Activated CD8-positive, alpha-beta T cell treated with anti-CD3 and anti-CD28 coated beads for 36 hours (primary cell): ENCODE measurements around the gene KCND1. TPM values are rescaled to one million over a fixed set of nuclear protein-coding genes. Genes with fewer than 3 reads are reported as not detected.

Experiments used
- ATAC-seq: fragments of 200-7000 bp; cut with Tn5 transposase; one replicate; pipeline ENCODE4 v1.10.0; 2021; ENCODE audit warnings: mild to moderate bottlenecking, moderate library complexity
- CTCF ChIA-PET: fragments of 350-600 bp; sonication (Branson Sonifier 250); formaldehyde crosslinking; loops from one replicate; lab custom pipeline; 2021; ENCODE audit warnings: antibody characterized with exemption; lab: Charles Lee
- POLR2A ChIA-PET: fragments of 350-600 bp; sonication (Branson Sonifier 250); formaldehyde crosslinking; loops from one replicate; lab custom pipeline; 2021; ENCODE audit warnings: antibody characterized with exemption; lab: Charles Lee
- DNase-seq: peaks from one replicate; pipeline ENCODE4 v3.0.0-alpha.2; 2020
- H3K27ac Mint-ChIP-seq: one replicate; pipeline ENCODE4 v1.8.0; 2021; ENCODE audit warnings: mild to moderate bottlenecking, mixed read lengths
- H3K27me3 Mint-ChIP-seq: one replicate; pipeline ENCODE4 v1.8.0; 2021; ENCODE audit warnings: mixed read lengths
- H3K36me3 Mint-ChIP-seq: one replicate; pipeline ENCODE4 v1.8.0; 2021; ENCODE audit warnings: low read depth, mixed read lengths
- H3K4me1 Mint-ChIP-seq: one replicate; pipeline ENCODE4 v1.8.0; 2021; ENCODE audit warnings: low read depth, mixed read lengths
- H3K4me3 Mint-ChIP-seq: one replicate; pipeline ENCODE4 v1.8.0; 2021; ENCODE audit warnings: mild to moderate bottlenecking, moderate library complexity, mixed read lengths
- H3K9me3 Mint-ChIP-seq: one replicate; pipeline ENCODE4 v1.8.0; 2021; ENCODE audit warnings: mixed read lengths
- intact Hi-C: fragments of 100-400 bp; cut with micrococcal nuclease; formaldehyde crosslinking; loops from one replicate; pipeline ENCODE4 v1.10.0; 2022
- total RNA-seq, 2 experiments: library from RNA; stranded (reverse); gene quantifications; one replicate each; pipeline ENCODE4 v1.2.3, GENCODE V29; 2021
- TF ChIP-seq, protein P1 (sequence below): fragments of 200-600 bp; IDR thresholded peaks from one replicate; pipeline ENCODE4 v1.8.0; 2022; ENCODE audit warnings: antibody characterized with exemption, mild to moderate bottlenecking

Gene KCND1
- total RNA-seq, 2 experiments from 2014 or later: 2.5 to 2.6 TPM

DNA sequence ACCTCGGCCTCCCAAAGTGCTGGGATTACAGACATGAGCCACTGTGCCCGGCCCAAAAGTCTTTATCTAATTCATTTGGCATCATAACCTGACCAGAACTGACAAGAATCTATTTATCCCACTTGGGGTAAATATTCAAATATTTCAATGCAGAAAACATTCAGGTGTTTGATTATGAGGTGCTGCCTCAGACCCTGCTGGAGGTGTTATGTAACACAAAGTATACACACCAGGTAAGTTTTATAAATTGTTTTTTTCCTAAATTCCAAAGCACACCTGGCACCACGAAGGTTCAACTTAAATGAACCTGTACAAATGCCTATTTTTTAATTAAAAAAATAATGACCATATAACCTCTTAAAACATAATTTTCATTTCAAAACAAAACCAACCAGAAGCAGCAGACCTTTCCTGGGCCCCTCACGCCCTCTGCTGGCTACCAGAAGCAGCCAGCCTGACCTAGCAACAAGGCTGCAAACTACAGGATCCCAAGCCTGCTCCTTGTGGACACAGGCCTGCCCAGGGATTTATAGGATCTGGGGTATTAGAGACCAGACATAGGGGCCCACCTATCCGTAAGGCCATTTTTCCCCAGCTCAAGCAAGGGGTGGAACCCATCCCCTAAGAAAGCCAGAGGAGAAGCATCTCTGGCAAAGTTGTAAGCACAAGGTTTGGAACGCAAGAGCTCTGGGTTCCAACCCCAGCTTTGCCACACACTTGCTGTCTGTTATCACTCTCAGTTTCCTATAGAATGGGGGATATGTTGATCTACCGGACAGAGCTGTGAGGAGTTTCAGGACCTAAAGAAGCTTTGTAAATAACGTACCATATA is 25.9 kb downstream of the KCND1 start:
- intact Hi-C loops: no loop called here
- H3K9me3 Mint-ChIP-seq: no peaks in the 10 kb centered on the region
- peaks cover 31% of the 10 kb centered on the region for H3K36me3 Mint-ChIP-seq
- DNase-seq (peak; percentile 67), ATAC-seq (peak; percentile 27)
- peak overlapping the region; percentile 39 for H3K27ac Mint-ChIP-seq
- H3K4me3 Mint-ChIP-seq: no peak overlapping the region
- peaks cover 52% of the 10 kb centered on the region for H3K4me1 Mint-ChIP-seq
- CTCF ChIA-PET: interaction anchor here (0.6 to 1.8 kb wide), 13 partner anchors 9 to 474 kb away, joined by 3 to 18 read pairs (median 3); partner anchors contain the start of genes GRIPAP1, PQBP1 and TIMM17B
- no peaks in the 10 kb centered on the region for H3K27me3 Mint-ChIP-seq
- TF ChIP-seq, protein P1, sequence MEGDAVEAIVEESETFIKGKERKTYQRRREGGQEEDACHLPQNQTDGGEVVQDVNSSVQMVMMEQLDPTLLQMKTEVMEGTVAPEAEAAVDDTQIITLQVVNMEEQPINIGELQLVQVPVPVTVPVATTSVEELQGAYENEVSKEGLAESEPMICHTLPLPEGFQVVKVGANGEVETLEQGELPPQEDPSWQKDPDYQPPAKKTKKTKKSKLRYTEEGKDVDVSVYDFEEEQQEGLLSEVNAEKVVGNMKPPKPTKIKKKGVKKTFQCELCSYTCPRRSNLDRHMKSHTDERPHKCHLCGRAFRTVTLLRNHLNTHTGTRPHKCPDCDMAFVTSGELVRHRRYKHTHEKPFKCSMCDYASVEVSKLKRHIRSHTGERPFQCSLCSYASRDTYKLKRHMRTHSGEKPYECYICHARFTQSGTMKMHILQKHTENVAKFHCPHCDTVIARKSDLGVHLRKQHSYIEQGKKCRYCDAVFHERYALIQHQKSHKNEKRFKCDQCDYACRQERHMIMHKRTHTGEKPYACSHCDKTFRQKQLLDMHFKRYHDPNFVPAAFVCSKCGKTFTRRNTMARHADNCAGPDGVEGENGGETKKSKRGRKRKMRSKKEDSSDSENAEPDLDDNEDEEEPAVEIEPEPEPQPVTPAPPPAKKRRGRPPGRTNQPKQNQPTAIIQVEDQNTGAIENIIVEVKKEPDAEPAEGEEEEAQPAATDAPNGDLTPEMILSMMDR: peak; percentile 69
- POLR2A ChIA-PET: interaction anchor here (1.1 to 11.3 kb wide), 5 partner anchors 10 to 48 kb away, joined by 5 to 176 read pairs (median 8); partner anchors contain the start of genes OTUD5, PQBP1, SLC35A2 and TIMM17B

- no peak for ATAC-seq
- Mint-ChIP-seq H3K27me3 (no peaks in the 10 kb centered on the region), H3K4me1 (peaks cover 73% of the 10 kb centered on the region), H3K4me3 (peak overlapping the region; percentile 50), H3K27ac (peak overlapping the region; percentile 95), H3K9me3 (no peaks in the 10 kb centered on the region), H3K36me3 (peaks cover 38% of the 10 kb centered on the region)
- intact Hi-C loops: no loop called here
- ChIA-PET POLR2A (interaction anchor here (1.0 to 11.3 kb wide), 10 partner anchors 10 to 311 kb away, joined by 3 to 176 read pairs (median 7); partner anchors contain the start of genes OTUD5, PIM2, PQBP1 and SLC35A2), CTCF (interaction anchor here (0.9 to 1.8 kb wide), 3 partner anchors 10 to 141 kb away, joined by 3 to 5 read pairs (median 3); partner anchors contain the start of gene HDAC6)
- no peak for DNase-seq
- TF ChIP-seq, protein P1: no peak
Measured at GRCh38 chrX:48942895-48943294, 28.7 kb downstream of the KCND1 start.

GRCh38 chrX:48940404-48940955 is 31.2 kb downstream of the KCND1 start:
- TF ChIP-seq, protein P1: no peak
- ATAC-seq (no peak), DNase-seq (peak; percentile 47)
- CTCF ChIA-PET: interaction anchor here (0.8 to 1.1 kb wide), 2 partner anchors 49 to 103 kb away, joined by 3 to 4 read pairs; partner anchors contain the start of gene TFE3
- H3K4me1 Mint-ChIP-seq: peaks cover 79% of the 10 kb centered on the region
- peak overlapping the region; percentile 95 for H3K27ac Mint-ChIP-seq
- no peaks in the 10 kb centered on the region for H3K9me3 Mint-ChIP-seq
- no peaks in the 10 kb centered on the region for H3K27me3 Mint-ChIP-seq
- peaks cover 51% of the 10 kb centered on the region for H3K36me3 Mint-ChIP-seq
- POLR2A ChIA-PET: interaction anchor here (0.7 to 11.3 kb wide), 7 partner anchors 11 to 43 kb away, joined by 3 to 176 read pairs (median 15); partner anchors contain the start of genes OTUD5, PIM2, PQBP1 and SLC35A2
- intact Hi-C loops: no loop called here
- H3K4me3 Mint-ChIP-seq: peak overlapping the region; percentile 68

DNA sequence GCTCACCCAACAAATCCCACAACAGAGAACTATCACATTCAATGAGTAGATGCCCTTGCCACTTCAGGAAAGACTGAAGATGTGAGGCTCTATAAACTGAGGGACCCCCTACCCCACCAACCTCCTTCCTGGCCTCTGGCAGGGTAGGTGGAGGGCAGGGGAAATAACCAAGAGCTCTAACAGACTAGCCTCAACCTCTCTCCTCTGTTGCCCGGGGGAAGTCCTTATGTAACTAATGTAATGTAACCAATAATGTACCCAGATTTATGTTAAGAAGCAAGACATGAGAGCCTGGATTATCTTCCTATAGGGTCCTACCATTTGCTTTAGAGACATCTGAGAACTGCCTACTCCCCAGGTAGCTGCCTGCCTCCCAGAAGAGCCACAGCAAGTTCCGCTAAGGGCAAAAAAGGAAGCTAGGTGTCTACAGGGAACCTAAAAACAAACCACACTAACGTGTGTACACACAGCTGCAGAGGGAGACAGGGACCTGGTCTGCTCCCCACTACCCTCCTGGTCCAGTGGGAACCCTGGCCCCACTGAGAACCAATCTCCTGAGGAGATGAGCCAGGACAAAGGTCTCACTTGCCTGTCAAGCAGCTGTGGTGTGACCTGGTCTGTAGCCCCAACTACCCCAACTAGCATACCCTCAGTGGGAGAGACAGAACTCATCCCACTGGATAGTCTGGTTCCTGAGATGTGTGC is 32.0 kb downstream of the KCND1 start:
- peaks cover 85% of the 10 kb centered on the region for H3K4me1 Mint-ChIP-seq
- peak overlapping the region; percentile 68 for H3K4me3 Mint-ChIP-seq
- peaks cover 59% of the 10 kb centered on the region for H3K36me3 Mint-ChIP-seq
- H3K27ac Mint-ChIP-seq: peak overlapping the region; percentile 95
- no peaks in the 10 kb centered on the region for H3K9me3 Mint-ChIP-seq
- no peak for DNase-seq
- TF ChIP-seq, protein P1: no peak
- POLR2A ChIA-PET: interaction anchor here (0.8 to 11.3 kb wide), 7 partner anchors 12 to 334 kb away, joined by 3 to 176 read pairs (median 15); partner anchors contain the start of genes OTUD5, PIM2, PQBP1 and SLC35A2
- intact Hi-C loops: loop anchor here (5.0 kb wide), 1 partner anchor 137 kb away; the partner anchor contains the start of gene HDAC6
- CTCF ChIA-PET: interaction anchor here (0.7 to 1.5 kb wide), 3 partner anchors 23 to 48 kb away, joined by 3 to 5 read pairs (median 4); no protein-coding TSS in a partner anchor
- H3K27me3 Mint-ChIP-seq: no peaks in the 10 kb centered on the region
- peak; percentile 3 for ATAC-seq
